Skeletal muscle cell (primary cell): ENCODE measurements around the gene GBP3.
A peak's percentile ranks its signal among the peaks of the same experiment; 100 is the strongest.
"Not testable (repeated sequence)": the region's sequence is repeated elsewhere in the genome, so short reads cannot be mapped to it uniquely, and the experiment has no call there.

ENCODE experiments used
- DNase-seq: peaks from one replicate; pipeline ENCODE4 v3.0.0-alpha.2; 2010; ENCODE audit warnings: low read depth
- H3K4me3 ChIP-seq: 2 replicates; pipeline ENCODE4 v1.5.1; 2011; ENCODE audit warnings: low read depth, mild to moderate bottlenecking, control low read depth, low read length, moderate library complexity

GBP3 gene, protein sequence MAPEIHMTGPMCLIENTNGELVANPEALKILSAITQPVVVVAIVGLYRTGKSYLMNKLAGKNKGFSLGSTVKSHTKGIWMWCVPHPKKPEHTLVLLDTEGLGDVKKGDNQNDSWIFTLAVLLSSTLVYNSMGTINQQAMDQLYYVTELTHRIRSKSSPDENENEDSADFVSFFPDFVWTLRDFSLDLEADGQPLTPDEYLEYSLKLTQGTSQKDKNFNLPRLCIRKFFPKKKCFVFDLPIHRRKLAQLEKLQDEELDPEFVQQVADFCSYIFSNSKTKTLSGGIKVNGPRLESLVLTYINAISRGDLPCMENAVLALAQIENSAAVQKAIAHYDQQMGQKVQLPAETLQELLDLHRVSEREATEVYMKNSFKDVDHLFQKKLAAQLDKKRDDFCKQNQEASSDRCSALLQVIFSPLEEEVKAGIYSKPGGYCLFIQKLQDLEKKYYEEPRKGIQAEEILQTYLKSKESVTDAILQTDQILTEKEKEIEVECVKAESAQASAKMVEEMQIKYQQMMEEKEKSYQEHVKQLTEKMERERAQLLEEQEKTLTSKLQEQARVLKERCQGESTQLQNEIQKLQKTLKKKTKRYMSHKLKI

DNA sequence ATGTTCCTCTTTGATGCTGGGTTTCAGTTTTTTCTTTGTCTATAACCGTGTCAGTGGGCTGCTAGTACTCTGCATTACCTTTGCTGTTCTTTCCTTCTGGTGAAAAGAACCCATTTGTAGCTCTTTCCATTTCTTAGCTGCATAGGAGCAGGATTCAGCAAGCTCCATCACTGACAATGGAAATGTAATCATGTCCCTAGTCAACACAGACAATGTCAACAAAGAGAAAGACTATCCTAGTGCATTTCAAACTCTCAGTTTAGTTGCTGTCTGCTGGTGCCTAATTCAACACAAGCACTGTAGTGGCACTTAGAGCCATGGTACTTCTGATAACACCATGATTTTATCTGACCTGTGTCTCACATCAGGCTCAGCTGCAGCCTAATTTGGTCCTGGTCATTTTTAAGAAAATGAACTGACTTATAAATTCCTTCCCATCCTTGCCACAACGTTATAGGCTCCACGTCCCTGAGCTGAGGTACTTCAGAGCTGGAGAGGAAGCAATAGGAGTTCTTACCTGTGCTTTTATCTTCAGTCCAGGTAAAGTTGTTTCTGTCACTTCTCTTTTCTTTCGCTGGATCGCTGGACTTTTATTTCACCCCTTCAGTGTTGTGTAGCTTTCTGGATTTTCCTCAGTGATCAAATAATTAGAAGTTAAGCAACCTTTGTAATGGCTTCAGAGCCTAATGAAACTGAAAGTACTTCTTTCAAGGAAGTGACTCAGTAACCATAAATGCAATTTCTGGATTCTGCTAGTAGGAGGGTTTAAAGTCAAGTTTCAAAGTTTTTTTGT lies at the start of gene GBP3:
Gene GBP3 (minus strand): TSS at position 700 of the 793 bp plus-strand sequence. CDS start 2,145 bp downstream, outside the sequence.
- peak within 1 kb of the TSS; percentile 60 for H3K4me3 ChIP-seq
- peak; percentile 39 for DNase-seq

DNA sequence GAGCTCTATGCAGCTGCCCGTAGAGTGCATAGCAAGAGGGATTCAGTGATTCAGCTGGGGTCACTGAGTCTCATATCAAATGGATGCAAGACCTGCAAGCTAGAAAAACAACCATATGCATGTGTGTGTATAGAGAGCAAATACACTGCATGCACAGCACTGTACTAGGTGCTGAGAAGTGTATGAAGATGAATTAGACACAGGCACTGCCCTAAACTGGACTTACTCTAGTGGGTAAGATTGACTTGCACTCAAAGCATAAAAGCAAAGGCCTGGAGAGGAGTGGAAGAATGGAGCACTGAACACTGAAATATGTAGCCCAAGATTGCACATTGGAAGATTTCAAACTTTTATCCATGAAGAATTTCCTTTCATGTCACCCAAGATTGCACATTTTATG lies 47.8 kb upstream of the GBP3 start:
- no peak for DNase-seq
- H3K4me3 ChIP-seq = no peak overlapping the region

DNA sequence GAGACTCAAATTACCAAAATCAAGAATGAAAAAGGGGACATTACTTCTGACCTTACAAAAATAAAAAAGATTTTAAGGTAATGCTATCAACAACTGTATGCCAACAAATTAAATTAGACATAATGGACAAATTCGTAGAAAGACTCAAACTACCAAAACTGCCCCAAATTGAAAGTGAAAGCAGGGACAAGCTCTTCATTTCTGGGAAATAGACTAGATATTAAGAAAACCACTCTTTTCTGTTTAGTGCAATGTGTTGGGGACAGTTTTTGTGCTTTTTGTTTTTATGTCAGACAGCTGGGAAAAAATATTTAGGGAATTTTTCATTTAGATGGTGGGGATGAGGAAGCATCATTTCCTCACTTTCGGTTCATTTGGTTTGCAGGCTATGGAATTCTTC lies 47.3 kb upstream of the GBP3 start:
- H3K4me3 ChIP-seq = peak overlapping the region; percentile 17
- DNase-seq = no peak

DNA sequence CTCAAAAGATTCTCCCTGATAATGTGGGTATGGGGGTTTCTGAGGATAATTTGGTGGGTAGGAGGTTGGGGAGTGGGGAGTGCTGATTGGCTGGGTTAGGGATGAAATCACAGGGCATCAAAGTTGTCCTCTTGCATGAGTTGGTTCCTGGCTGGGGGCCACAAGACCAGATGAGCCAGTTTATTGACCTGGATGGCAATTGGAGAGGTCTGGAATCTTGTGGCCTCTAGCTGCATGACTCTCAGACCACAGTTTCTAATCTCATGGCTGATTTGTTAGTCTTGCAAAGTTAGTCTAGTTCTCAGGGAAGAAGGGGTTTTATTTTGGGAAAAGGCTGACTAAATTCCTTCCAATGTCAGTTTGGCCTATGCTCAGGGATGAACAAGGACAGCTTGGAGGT lies 45.6 kb upstream of the GBP3 start:
- DNase-seq = peak; percentile 31
- H3K4me3 ChIP-seq = no peak overlapping the region

DNA sequence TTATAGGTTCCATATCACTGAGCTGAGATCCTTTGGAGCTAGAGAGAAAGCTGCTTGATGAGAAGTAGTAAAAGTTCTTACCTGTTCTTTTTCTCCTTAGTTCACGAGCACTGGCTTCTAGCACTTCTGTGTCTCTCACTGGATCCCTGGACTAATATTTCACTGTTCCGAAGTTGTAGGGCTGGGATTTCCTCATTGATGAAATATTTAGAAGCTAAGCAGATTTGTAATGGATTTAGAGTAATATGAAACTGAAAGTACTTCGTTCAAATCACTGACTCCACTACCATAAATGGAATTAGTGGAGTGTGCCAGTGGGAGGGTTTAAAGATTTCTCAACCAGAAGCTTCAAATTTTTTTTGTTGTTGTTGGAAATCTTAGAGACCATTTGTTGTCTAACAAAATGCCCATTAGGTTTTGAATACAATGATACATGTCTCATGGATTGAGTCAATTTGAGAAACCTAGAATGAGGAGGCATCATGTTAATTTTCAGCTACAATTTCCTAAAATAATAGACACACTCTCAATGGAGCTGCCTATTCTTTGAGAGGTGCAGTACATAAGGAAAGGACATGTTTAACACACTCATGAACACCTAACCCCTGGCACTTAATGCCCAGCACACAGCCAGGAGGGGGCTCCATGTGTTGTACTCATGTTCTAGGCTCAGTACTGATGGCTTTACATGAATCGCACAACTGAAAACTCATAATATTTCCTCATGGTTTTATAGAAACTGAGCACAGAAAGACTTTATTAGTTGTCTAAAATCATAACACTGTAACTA lies 42.6 kb upstream of the GBP3 start, which contains the start of gene GBP1:
Gene GBP1 (minus strand): TSS at position 130 of the 790 bp plus-strand sequence. CDS start 1,974 bp downstream, outside the sequence.
- DNase-seq = peak; percentile 69
- peak within 1 kb of the TSS; percentile 51 for H3K4me3 ChIP-seq

DNA sequence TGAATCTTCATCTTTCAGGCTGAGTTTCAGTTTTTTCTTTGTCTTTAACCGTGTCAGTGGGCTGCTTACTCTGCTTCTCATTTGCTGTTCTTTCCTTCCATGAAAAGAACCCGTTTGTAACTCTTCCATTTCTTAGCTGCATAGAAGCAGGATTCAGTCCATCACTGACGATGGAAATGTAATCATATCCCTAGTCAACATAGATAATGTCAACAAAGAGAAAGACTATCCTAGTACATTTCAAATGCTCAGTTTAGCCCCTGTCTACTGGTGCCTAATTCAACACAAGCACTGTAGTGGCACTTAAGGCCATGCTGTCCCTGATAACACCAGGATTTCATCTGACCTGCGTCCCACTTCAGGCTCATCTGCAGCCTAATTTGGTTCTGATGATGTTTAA lies 42.0 kb upstream of the GBP3 start:
- peak overlapping the region; percentile 51 for H3K4me3 ChIP-seq
- DNase-seq = no peak

DNA sequence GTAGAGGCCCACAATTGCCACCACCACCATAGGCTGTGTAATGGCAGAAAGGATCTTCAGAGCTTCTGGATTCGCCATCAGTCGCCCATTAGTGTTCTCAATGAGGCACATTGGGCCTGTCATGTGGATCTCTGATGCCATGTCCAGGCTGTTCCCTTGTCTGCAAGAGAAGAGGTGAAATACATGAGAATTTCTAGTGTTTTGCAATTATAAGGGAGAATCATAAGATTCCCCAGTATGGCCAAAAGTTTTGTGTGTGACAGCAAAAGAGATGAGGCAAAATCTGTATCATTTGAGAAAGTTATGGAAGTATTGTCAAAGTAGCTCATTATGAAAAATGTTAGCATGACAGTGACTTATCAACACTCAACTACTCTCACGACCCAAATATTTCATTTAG lies 40.4 kb upstream of the GBP3 start:
- no peak for DNase-seq
- H3K4me3 ChIP-seq = no peak overlapping the region

DNA sequence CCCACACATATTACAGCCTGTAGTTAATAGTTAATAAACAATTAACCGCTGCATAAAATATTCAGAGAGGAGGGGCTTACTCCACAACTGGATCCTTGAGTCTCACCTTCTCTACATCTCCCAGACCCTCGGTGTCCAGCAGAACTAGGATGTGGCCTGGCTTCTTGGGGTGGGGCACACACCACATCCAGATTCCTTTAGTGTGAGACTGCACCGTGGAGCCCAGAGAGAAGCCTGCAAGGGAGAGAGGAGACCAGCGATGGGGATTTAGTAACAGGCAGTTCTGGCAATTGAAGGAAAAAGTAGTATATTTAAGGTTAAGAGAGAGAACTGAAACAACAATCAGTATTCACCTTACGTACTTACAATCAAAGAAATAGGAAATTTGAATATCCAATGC lies 37.4 kb upstream of the GBP3 start:
- DNase-seq = no peak
- no peak overlapping the region for H3K4me3 ChIP-seq

- DNase-seq = no peak
- no peak overlapping the region for H3K4me3 ChIP-seq
Measured at GRCh38 chr1:89051955-89052312, 29.3 kb upstream of the GBP3 start.

GRCh38 chr1:89051300-89051954 lies 28.8 kb upstream of the GBP3 start:
- no peak for DNase-seq
- no peak overlapping the region for H3K4me3 ChIP-seq

- no peak overlapping the region for H3K4me3 ChIP-seq
- DNase-seq = no peak
Measured at GRCh38 chr1:89050649-89051033, 28.0 kb upstream of the GBP3 start.

- not testable (repeated sequence) for DNase-seq, H3K4me3 ChIP-seq
Measured at GRCh38 chr1:89049901-89050648, 27.4 kb upstream of the GBP3 start.

DNA sequence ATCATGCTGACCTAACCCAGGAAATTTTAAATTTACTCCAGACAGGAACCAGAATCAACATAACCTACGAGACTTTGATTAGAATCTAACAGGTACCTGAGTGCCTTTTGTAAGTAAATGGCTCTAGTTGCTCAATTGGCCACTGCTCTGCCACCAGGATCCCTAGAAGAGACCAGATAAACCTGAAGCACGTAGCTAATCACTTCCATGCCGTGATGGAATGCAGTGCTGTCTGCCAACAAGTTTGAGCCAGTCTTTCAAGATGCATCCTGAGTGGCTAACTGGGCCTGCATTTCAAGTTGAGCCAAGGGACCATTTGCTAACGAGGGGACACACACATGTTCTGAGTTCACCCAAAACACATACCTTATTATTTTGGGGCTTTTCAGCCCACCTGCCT lies 26.5 kb upstream of the GBP3 start:
- not testable (repeated sequence) for DNase-seq, H3K4me3 ChIP-seq

- no peak overlapping the region for H3K4me3 ChIP-seq
- DNase-seq = no peak
Measured at GRCh38 chr1:89047734-89048133, 25.1 kb upstream of the GBP3 start.

GRCh38 chr1:89046318-89047183 lies 23.9 kb upstream of the GBP3 start:
- not testable (repeated sequence) for H3K4me3 ChIP-seq, DNase-seq

GRCh38 chr1:89044970-89045721 lies 22.5 kb upstream of the GBP3 start:
- no peak overlapping the region for H3K4me3 ChIP-seq
- DNase-seq = no peak

DNA sequence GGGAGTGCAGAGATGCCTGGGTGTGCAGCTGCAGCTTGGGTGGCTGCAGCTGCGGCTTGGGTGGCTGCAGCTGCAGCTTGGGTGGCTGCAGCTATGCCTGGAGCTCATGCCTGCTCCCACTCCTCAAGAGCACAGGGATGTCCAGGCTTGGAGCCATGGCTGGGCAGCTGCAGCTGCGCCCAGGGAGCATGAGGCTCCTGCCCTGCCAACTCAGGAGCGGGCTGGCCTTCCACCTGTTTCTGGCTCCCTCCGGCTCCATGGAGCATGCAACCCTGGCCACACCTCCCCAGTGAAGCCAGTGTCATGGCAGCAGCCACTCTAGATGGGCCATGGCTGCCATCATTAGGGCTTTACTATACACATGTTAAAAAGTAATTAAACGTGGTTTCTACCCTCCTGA lies 21.3 kb upstream of the GBP3 start:
- DNase-seq = no peak
- H3K4me3 ChIP-seq = no peak overlapping the region
